HCT116 (cell line): ENCODE data around the gene CMC1.

Source experiments
- POLR2A ChIP-seq: IDR thresholded peaks from 2 replicates; pipeline ENCODE4 v1.7.0; 2011; ENCODE audit warnings: borderline replicate concordance; ENCODE audit not compliant: insufficient read depth, insufficient read length; ENCODE audit errors: extremely low read depth
- RAD21 ChIP-seq: IDR thresholded peaks from 2 replicates; pipeline ENCODE4 v1.6.1; 2012; ENCODE audit warnings: low read depth, mild to moderate bottlenecking

- TF ChIP-seq POLR2A (no peak), RAD21 (peak; percentile 69)
These were observed 87.1 kb downstream of the CMC1 start for GRCh38 chr3:28328188-28329151.
